B cell (primary cell): Measurements from ENCODE around the gene NYAP2. TPM values are rescaled to one million over a fixed set of nuclear protein-coding genes. Genes with fewer than 3 reads are reported as not detected.

Experiments used
- ATAC-seq: fragments of 200-7000 bp; cut with Tn5 transposase; one replicate; pipeline ENCODE4 v1.10.0; 2021; ENCODE audit warnings: low read depth, mild to moderate bottlenecking, moderate number of reproducible peaks, moderate library complexity
- CTCF ChIA-PET: fragments of 350-600 bp; sonication (Branson Sonifier 250); formaldehyde crosslinking; loops from one replicate; lab custom pipeline; 2021; ENCODE audit warnings: antibody characterized with exemption, inconsistent platforms; lab: Charles Lee
- POLR2A ChIA-PET: fragments of 350-600 bp; sonication (Branson Sonifier 250); formaldehyde crosslinking; loops from one replicate; lab custom pipeline; 2021; ENCODE audit warnings: antibody characterized with exemption; lab: Charles Lee
- DNase-seq: peaks from one replicate; pipeline ENCODE4 v3.0.0; 2013
- H2AFZ ChIP-seq: 2 replicates; pipeline ENCODE4 v1.6.1; 2012; ENCODE audit warnings: mild to moderate bottlenecking, low read depth, low read length; ENCODE audit not compliant: insufficient read depth, poor library complexity, severe bottlenecking
- H3K27ac ChIP-seq, 2 donors: 1 replicate in 1 of 2; 2 replicates in 1 of 2; pipeline ENCODE4 v1.5.1; 2012 to 2013; ENCODE audit warnings: low read length in 2 of 2, mild to moderate bottlenecking in 2 of 2, moderate library complexity in 1 of 2
- H3K27me3 ChIP-seq, 4 experiments: fragments of 200-600 bp in 1 of 4; sonication (generic) in 1 of 4; replicated peaks in 1 of 4; 1 replicate in 2 of 4; 2 replicates in 2 of 4; pipeline versions ENCODE4 v1.6.1 to v1.7.0; 2013 to 2016; ENCODE audit warnings: low read length in 3 of 4, mild to moderate bottlenecking in 2 of 4, mixed read lengths in 1 of 4, moderate library complexity in 1 of 4; ENCODE audit not compliant: insufficient read depth in 4 of 4, control insufficient read depth in 3 of 4; ENCODE audit errors: control extremely low read depth in 1 of 4
- H3K36me3 ChIP-seq, 2 experiments: replicated peaks in 1 of 2; 1 replicate in 1 of 2; 2 replicates in 1 of 2; pipeline versions ENCODE4 v1.6.1 to v1.7.1; 2013; ENCODE audit warnings: low read length in 1 of 2; ENCODE audit not compliant: insufficient read depth in 2 of 2, control insufficient read depth in 1 of 2; ENCODE audit errors: control extremely low read depth in 1 of 2, extremely low read depth in 1 of 2
- H3K4me1 ChIP-seq, 2 donors: fragments of 200-600 bp in 1 of 2; sonication (generic) in 1 of 2; 1 replicate in 1 of 2; 2 replicates in 1 of 2; pipeline versions ENCODE4 v1.5.1 to v1.6.1; 2013 to 2017; ENCODE audit warnings: low read length in 2 of 2; ENCODE audit not compliant: control insufficient read depth in 2 of 2, insufficient read depth in 2 of 2
- H3K4me2 ChIP-seq: replicated peaks from 2 replicates; pipeline ENCODE3; 2012; ENCODE audit warnings: mild to moderate bottlenecking, low read depth, low read length; ENCODE audit not compliant: poor library complexity, severe bottlenecking
- H3K4me3 ChIP-seq, 5 experiments: fragments of 200-600 bp in 1 of 5; sonication (generic) in 1 of 5; 1 replicate in 3 of 5; 2 replicates in 2 of 5; pipeline versions ENCODE4 v1.5.1 to v1.7.0; 2011 to 2016; ENCODE audit warnings: low read length in 4 of 5, mild to moderate bottlenecking in 4 of 5, low read depth in 2 of 5, control low read depth in 1 of 5, moderate library complexity in 1 of 5; ENCODE audit not compliant: insufficient read depth in 1 of 5; ENCODE audit errors: control extremely low read depth in 1 of 5, extremely low read depth in 1 of 5
- H3K79me2 ChIP-seq: fragments of 200-600 bp; sonication (generic); one replicate; pipeline ENCODE4 v1.6.0; 2016; ENCODE audit warnings: low read length; ENCODE audit not compliant: control insufficient read depth, insufficient read depth
- H3K9ac ChIP-seq: fragments of 200-600 bp; sonication (generic); 2 replicates; pipeline ENCODE4 v1.6.1; 2017; ENCODE audit warnings: mild to moderate bottlenecking, low read length, moderate library complexity
- H3K9me3 ChIP-seq, 3 donors: one replicate each; pipeline versions ENCODE4 v1.6.1 to v1.7.1; 2013; ENCODE audit warnings: low read length in 2 of 3; ENCODE audit not compliant: control insufficient read depth in 2 of 3, insufficient read depth in 1 of 3; ENCODE audit errors: control extremely low read depth in 1 of 3
- H4K20me1 ChIP-seq: 2 replicates; pipeline ENCODE4 v1.6.0; 2012; ENCODE audit warnings: mild to moderate bottlenecking, low read length; ENCODE audit not compliant: insufficient read depth, control insufficient read depth, poor library complexity, severe bottlenecking
- H3K27ac Mint-ChIP-seq: one replicate; pipeline ENCODE4 v1.8.0; 2021; ENCODE audit warnings: mixed read lengths
- H3K27me3 Mint-ChIP-seq: one replicate; pipeline ENCODE4 v1.8.0; 2021; ENCODE audit warnings: mixed read lengths
- H3K4me1 Mint-ChIP-seq: one replicate; pipeline ENCODE4 v1.8.0; 2021; ENCODE audit warnings: mixed read lengths
- H3K4me3 Mint-ChIP-seq: one replicate; pipeline ENCODE4 v1.8.0; 2021; ENCODE audit warnings: mixed read lengths
- H3K9me3 Mint-ChIP-seq: one replicate; pipeline ENCODE4 v1.8.0; 2022; ENCODE audit warnings: mixed read lengths; ENCODE audit not compliant: insufficient read depth
- CTCF ChIP-seq: fragments of 200-600 bp; IDR thresholded peaks from one replicate; pipeline ENCODE4 v1.8.0; 2022; ENCODE audit warnings: antibody characterized with exemption, mild to moderate bottlenecking
- EZH2 ChIP-seq: IDR thresholded peaks from 2 replicates; pipeline ENCODE4 v1.6.1; 2012; ENCODE audit warnings: borderline replicate concordance, low read depth, mild to moderate bottlenecking, moderate library complexity, low read length; ENCODE audit not compliant: insufficient read depth, poor library complexity, severe bottlenecking
- WGBS: methylation state at CpG from one replicate; pipeline ENCODE4 v1.1.5; 2013; ENCODE audit warnings: missing lambda C conversion rate; ENCODE audit not compliant: insufficient coverage; 5-methylcytosine and 5-hydroxymethylcytosine counted together
- intact Hi-C: fragments of 100-400 bp; cut with micrococcal nuclease; formaldehyde crosslinking; loops from one replicate; pipeline ENCODE4 v1.10.0; 2022
- polyA plus RNA-seq: library from polyadenylated mRNA; depleted of rRNA; stranded (reverse); fragments of >200 nt; gene quantifications from 2 replicates; pipeline ENCODE4 v1.2.3, GENCODE V29; 2012
- total RNA-seq, 2 donors: library from RNA; stranded (reverse); fragments of 120-200 nt in 1 of 2; gene quantifications; 1 replicate in 1 of 2; 2 replicates in 1 of 2; pipeline versions ENCODE4 v1.2.3 to v1.2.4, GENCODE V29; 2013 to 2022

Gene NYAP2
- total and polyA plus RNA-seq, 2 donors (not counting 1 experiment from before 2014, with no cell fraction given) = 0.12 to 0.17 TPM

GRCh38 chr2:225378984-225379383 is 20.5 kb upstream of the NYAP2 start:
- Histone ChIP-seq H3K4me3 (no peak overlapping the region), H3K4me1 (no peaks in the 10 kb centered on the region), H3K9ac (no peak overlapping the region), H3K79me2 (no peaks in the 10 kb centered on the region), H3K9me3 (no peaks in the 10 kb centered on the region), H3K4me2 (no peak overlapping the region), H3K27ac (no peak overlapping the region), H3K36me3 (no peaks in the 10 kb centered on the region), H2AFZ (no peak overlapping the region), H3K27me3 (no peaks in the 10 kb centered on the region), H4K20me1 (no peaks in the 10 kb centered on the region)
- no peak overlapping the region for H3K27ac Mint-ChIP-seq
- intact Hi-C loops = no loop called here
- no CpG with 5 or more reads among the region's 3 CpGs for WGBS
- no peak for TF ChIP-seq EZH2
- TF ChIP-seq CTCF = no peak
- H3K27me3 Mint-ChIP-seq = peaks cover 4% of the 10 kb centered on the region
- ChIA-PET POLR2A (no interaction called here), CTCF (no interaction called here)
- no peak overlapping the region for H3K4me3 Mint-ChIP-seq
- DNase-seq (no peak), ATAC-seq (no peak)
- no peaks in the 10 kb centered on the region for H3K4me1 Mint-ChIP-seq
- no peaks in the 10 kb centered on the region for H3K9me3 Mint-ChIP-seq

- Histone ChIP-seq H3K79me2 (no peaks in the 10 kb centered on the region), H3K4me3 (no peak overlapping the region), H2AFZ (no peak overlapping the region), H3K4me1 (no peaks in the 10 kb centered on the region), H3K27ac (no peak overlapping the region), H3K4me2 (no peak overlapping the region), H3K9me3 (no peaks in the 10 kb centered on the region), H4K20me1 (no peaks in the 10 kb centered on the region), H3K9ac (no peak overlapping the region), H3K36me3 (no peaks in the 10 kb centered on the region), H3K27me3 (no peaks in the 10 kb centered on the region)
- CTCF ChIA-PET = no interaction called here
- DNase-seq (no peak), ATAC-seq (no peak)
- no peak overlapping the region for H3K27ac Mint-ChIP-seq
- H3K4me3 Mint-ChIP-seq = no peak overlapping the region
- WGBS = no CpG with 5 or more reads among the region's 6 CpGs
- intact Hi-C loops = no loop called here
- TF ChIP-seq CTCF = no peak
- no peak for TF ChIP-seq EZH2
- POLR2A ChIA-PET = no interaction called here
- no peaks in the 10 kb centered on the region for H3K9me3 Mint-ChIP-seq
- H3K4me1 Mint-ChIP-seq = no peaks in the 10 kb centered on the region
- H3K27me3 Mint-ChIP-seq = no peaks in the 10 kb centered on the region
Measured at GRCh38 chr2:225379856-225380255, 19.7 kb upstream of the NYAP2 start.
